Neural progenitor cell (in vitro differentiated cells): ENCODE measurements around the gene ARMH3.

Source experiments
- EZH2 ChIP-seq: fragments of 200-600 bp; sonication (generic); IDR thresholded peaks from 2 replicates; pipeline ENCODE4 v1.6.1; 2017; ENCODE audit warnings: antibody characterized with exemption, mild to moderate bottlenecking, moderate library complexity
- EZH2phosphoT487 ChIP-seq: fragments of 200-600 bp; sonication (generic); IDR thresholded peaks from 2 replicates; pipeline ENCODE4 v1.6.1; 2017; ENCODE audit warnings: antibody characterized with exemption
- TF ChIP-seq, protein P1 (sequence below): fragments of 200-600 bp; sonication (generic); IDR thresholded peaks from 2 replicates; pipeline ENCODE4 v1.5.1; 2017; ENCODE audit warnings: antibody characterized with exemption, mild to moderate bottlenecking

DNA sequence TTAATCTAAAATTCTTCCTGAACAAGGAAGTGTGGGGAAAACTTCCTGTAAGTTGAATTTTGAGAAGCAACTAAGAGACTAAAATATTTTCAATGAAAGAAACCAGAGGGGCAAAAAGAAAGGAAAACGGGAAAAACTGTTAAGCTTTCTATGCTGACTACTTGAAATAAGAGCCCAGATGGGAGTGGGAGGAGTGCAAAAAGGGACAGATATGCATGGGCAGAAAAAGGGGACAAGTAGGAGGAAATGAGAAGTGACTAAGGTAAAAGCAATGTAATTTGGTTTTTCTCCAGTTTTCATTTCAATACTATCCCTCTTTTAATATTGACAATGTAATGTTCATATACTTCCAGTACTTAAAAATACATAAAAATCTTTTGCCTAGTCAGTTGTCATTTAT is 248.8 kb downstream of the ARMH3 start:
- TF ChIP-seq, protein P1, sequence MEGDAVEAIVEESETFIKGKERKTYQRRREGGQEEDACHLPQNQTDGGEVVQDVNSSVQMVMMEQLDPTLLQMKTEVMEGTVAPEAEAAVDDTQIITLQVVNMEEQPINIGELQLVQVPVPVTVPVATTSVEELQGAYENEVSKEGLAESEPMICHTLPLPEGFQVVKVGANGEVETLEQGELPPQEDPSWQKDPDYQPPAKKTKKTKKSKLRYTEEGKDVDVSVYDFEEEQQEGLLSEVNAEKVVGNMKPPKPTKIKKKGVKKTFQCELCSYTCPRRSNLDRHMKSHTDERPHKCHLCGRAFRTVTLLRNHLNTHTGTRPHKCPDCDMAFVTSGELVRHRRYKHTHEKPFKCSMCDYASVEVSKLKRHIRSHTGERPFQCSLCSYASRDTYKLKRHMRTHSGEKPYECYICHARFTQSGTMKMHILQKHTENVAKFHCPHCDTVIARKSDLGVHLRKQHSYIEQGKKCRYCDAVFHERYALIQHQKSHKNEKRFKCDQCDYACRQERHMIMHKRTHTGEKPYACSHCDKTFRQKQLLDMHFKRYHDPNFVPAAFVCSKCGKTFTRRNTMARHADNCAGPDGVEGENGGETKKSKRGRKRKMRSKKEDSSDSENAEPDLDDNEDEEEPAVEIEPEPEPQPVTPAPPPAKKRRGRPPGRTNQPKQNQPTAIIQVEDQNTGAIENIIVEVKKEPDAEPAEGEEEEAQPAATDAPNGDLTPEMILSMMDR, result no peak
- TF ChIP-seq EZH2 (no peak), EZH2phosphoT487 (no peak)
